GM12864 (cell line): Measurements from ENCODE around the gene SLC28A3.

Experiments used
- DNase-seq: peaks from one replicate; pipeline ENCODE4 v3.0.0-alpha.2; 2011; ENCODE audit warnings: low read depth
- H3K4me3 ChIP-seq: 2 replicates; pipeline ENCODE4 v1.5.1; 2011; ENCODE audit warnings: mild to moderate bottlenecking, low read depth, low read length, control low read depth
- CTCF ChIP-seq: IDR thresholded peaks from 2 replicates; pipeline ENCODE4 v1.5.1; 2011; ENCODE audit warnings: low read depth, mild to moderate bottlenecking, moderate library complexity, low read length, control low read depth, inconsistent platforms; ENCODE audit errors: missing control alignments

Gene SLC28A3

GRCh38 chr9:84382720-84383119 lies 42.2 kb upstream of the SLC28A3 start:
- no peak overlapping the region for H3K4me3 ChIP-seq
- TF ChIP-seq CTCF = no peak
- no peak for DNase-seq

- no peak for TF ChIP-seq CTCF
- DNase-seq = no peak
- no peak overlapping the region for H3K4me3 ChIP-seq
These were observed 41.0 kb upstream of the SLC28A3 start for GRCh38 chr9:84381508-84381907.

- TF ChIP-seq CTCF = no peak
- no peak for DNase-seq
- H3K4me3 ChIP-seq = no peak overlapping the region
These were observed 39.2 kb upstream of the SLC28A3 start for GRCh38 chr9:84379740-84380139.

- TF ChIP-seq CTCF = no peak
- no peak overlapping the region for H3K4me3 ChIP-seq
- no peak for DNase-seq
These were observed 35.4 kb upstream of the SLC28A3 start for GRCh38 chr9:84375954-84376353.

- no peak for TF ChIP-seq CTCF
- no peak for DNase-seq
- no peak overlapping the region for H3K4me3 ChIP-seq
These were observed 34.0 kb upstream of the SLC28A3 start for GRCh38 chr9:84374516-84374915.

GRCh38 chr9:84374013-84374412 lies 33.5 kb upstream of the SLC28A3 start:
- no peak overlapping the region for H3K4me3 ChIP-seq
- TF ChIP-seq CTCF = no peak
- no peak for DNase-seq

GRCh38 chr9:84371737-84372136 lies 31.2 kb upstream of the SLC28A3 start:
- TF ChIP-seq CTCF = no peak
- no peak overlapping the region for H3K4me3 ChIP-seq
- no peak for DNase-seq
